GM12878 (cell line): ENCODE measurements around the gene B3GNT3. TPM values are rescaled to one million over a fixed set of nuclear protein-coding genes. Genes with fewer than 3 reads are reported as not detected.

Experiments used
- ATAC-seq: fragments of 200-7000 bp; cut with Tn5 transposase; 3 replicates; pipeline ENCODE4 v1.9.1; 2020; ENCODE audit warnings: mild to moderate bottlenecking, moderate library complexity
- BruUV-seq: library from RNA; stranded (reverse); fragments of 400-500 nt; replicated peaks from 2 replicates; lab custom pipeline; 2021; lab: Mats Ljungman, UMichigan
- CTCF ChIA-PET: fragments of 300-600 bp; sonication (Branson Sonifier 250); formaldehyde crosslinking; extraction: SDS; loops from one replicate; lab custom pipeline; 2021; ENCODE audit warnings: inconsistent platforms; lab: Yijun Ruan, JAX
- POLR2A ChIA-PET: fragments of 350-600 bp; formaldehyde crosslinking; extraction: SDS; loops from one replicate; lab custom pipeline; 2021; ENCODE audit warnings: inconsistent platforms; lab: Charles Lee
- RAD21 ChIA-PET: fragments of 300-600 bp; sonication (Branson Sonifier 250); formaldehyde crosslinking; loops from one replicate; lab custom pipeline; 2023; ENCODE audit warnings: antibody characterized with exemption; ENCODE audit not compliant: unreplicated experiment; lab: Charles Lee
- SMC1A ChIA-PET: fragments of 300-600 bp; sonication (Branson Sonifier 250); formaldehyde crosslinking; loops from one replicate; lab custom pipeline; 2023; ENCODE audit not compliant: unreplicated experiment, uncharacterized antibody; lab: Charles Lee
- DNase-seq: peaks from one replicate; pipeline ENCODE4 v3.0.0-alpha.2; 2011; ENCODE audit warnings: low read depth, low spot score
- FAIRE-seq: peaks from 3 replicates; lab custom pipeline; 2011; peaks lifted over from hg19 to GRCh38; lab: Jason Lieb, UNC
- H2AFZ ChIP-seq: 2 replicates; pipeline ENCODE4 v1.6.0; 2011; ENCODE audit warnings: low read depth, low read length, control low read depth; ENCODE audit not compliant: control insufficient read depth
- H3K27ac ChIP-seq: 2 replicates; pipeline ENCODE4 v1.5.1; 2011; ENCODE audit warnings: control low read depth; ENCODE audit not compliant: control insufficient read depth, insufficient read depth
- H3K27me3 ChIP-seq, 2 experiments: replicated peaks in 1 of 2; 2 replicates each; pipeline versions ENCODE4 v1.6.0 to v1.6.1; 2011; ENCODE audit warnings: low read length in 1 of 2; ENCODE audit not compliant: control insufficient read depth in 2 of 2, insufficient read depth in 2 of 2
- H3K36me3 ChIP-seq, 2 experiments: 2 replicates each; pipeline ENCODE4 v1.5.1; 2011; ENCODE audit warnings: low read length in 1 of 2; ENCODE audit not compliant: control insufficient read depth in 2 of 2, insufficient read depth in 2 of 2
- H3K4me1 ChIP-seq: 2 replicates; pipeline ENCODE4 v1.6.1; 2011; ENCODE audit warnings: mild to moderate bottlenecking, low read length, moderate library complexity, mixed read lengths; ENCODE audit not compliant: control insufficient read depth, insufficient read depth
- H3K4me2 ChIP-seq: 2 replicates; pipeline ENCODE4 v1.6.0; 2011; ENCODE audit warnings: control low read depth; ENCODE audit not compliant: control insufficient read depth, insufficient read depth
- H3K4me3 ChIP-seq: fragments of 200-600 bp; sonication (generic); 2 replicates; pipeline ENCODE4 v1.5.1; 2016
- H3K79me2 ChIP-seq: 2 replicates; pipeline ENCODE4 v1.6.0; 2011; ENCODE audit warnings: low read length; ENCODE audit not compliant: control insufficient read depth, insufficient read depth
- H3K9ac ChIP-seq: 2 replicates; pipeline ENCODE4 v1.8.0; 2011; ENCODE audit warnings: low read length, control low read depth, mixed read lengths; ENCODE audit not compliant: control insufficient read depth, insufficient read depth
- H3K9me3 ChIP-seq: replicated peaks from 3 replicates; pipeline ENCODE4 v1.5.1; 2011; ENCODE audit warnings: mild to moderate bottlenecking, low read length; ENCODE audit not compliant: control insufficient read depth, insufficient read depth
- H4K20me1 ChIP-seq: 2 replicates; pipeline ENCODE4 v1.6.0; 2011; ENCODE audit not compliant: control insufficient read depth, insufficient read depth
- BMI1 ChIP-seq: fragments of 450-650 bp; IDR thresholded peaks from 2 replicates; pipeline ENCODE4 v1.6.1; 2016; ENCODE audit warnings: mild to moderate bottlenecking, moderate library complexity, borderline replicate concordance
- CBFB ChIP-seq: IDR thresholded peaks from 2 replicates; pipeline ENCODE4 v1.6.1; 2016; ENCODE audit warnings: antibody characterized with exemption, low read depth
- FOXK2 ChIP-seq: fragments of 450-650 bp; IDR thresholded peaks from 2 replicates; pipeline ENCODE4 v1.6.1; 2017; ENCODE audit warnings: mild to moderate bottlenecking, moderate library complexity
- GABPA ChIP-seq: IDR thresholded peaks from 2 replicates; pipeline ENCODE4 v1.6.1; 2014; ENCODE audit warnings: antibody characterized with exemption, low read depth, mild to moderate bottlenecking, inconsistent platforms
- IKZF2 ChIP-seq, 2 experiments: fragments of 450-650 bp; IDR thresholded peaks; 2 replicates each; pipeline ENCODE4 v1.6.1; 2017; ENCODE audit warnings: mild to moderate bottlenecking in 2 of 2, moderate library complexity in 2 of 2
- IRF4 ChIP-seq: IDR thresholded peaks from 2 replicates; pipeline ENCODE4 v1.6.1; 2011; ENCODE audit warnings: low read depth, low read length
- JUND ChIP-seq: IDR thresholded peaks from 2 replicates; pipeline ENCODE4 v1.6.1; 2012; ENCODE audit warnings: low read depth, mild to moderate bottlenecking, low read length, improper control_type of control experiment, moderate library complexity
- PKNOX1 ChIP-seq: fragments of 450-650 bp; IDR thresholded peaks from 2 replicates; pipeline ENCODE4 v1.6.1; 2016; ENCODE audit warnings: mild to moderate bottlenecking
- POU2F2 ChIP-seq: IDR thresholded peaks from 3 replicates; pipeline ENCODE4 v1.6.1; 2011; ENCODE audit warnings: low read depth, mild to moderate bottlenecking, low read length, borderline replicate concordance
- RAD51 ChIP-seq: fragments of 450-650 bp; IDR thresholded peaks from 2 replicates; pipeline ENCODE4 v1.6.1; 2016; ENCODE audit warnings: moderate library complexity, mild to moderate bottlenecking, inconsistent platforms
- RB1 ChIP-seq: fragments of 450-650 bp; formaldehyde crosslinking; IDR thresholded peaks from 2 replicates; pipeline ENCODE4 v1.6.1; 2017; ENCODE audit warnings: mild to moderate bottlenecking, borderline replicate concordance
- RCOR1 ChIP-seq: conservative IDR thresholded peaks from 2 replicates; pipeline ENCODE4 v1.6.1; 2012; ENCODE audit warnings: low read depth, low read length, improper control_type of control experiment
- SIN3A ChIP-seq: IDR thresholded peaks from 2 replicates; pipeline ENCODE4 v1.6.1; 2012; ENCODE audit warnings: low read depth, low read length, improper control_type of control experiment
- SMC3 ChIP-seq: IDR thresholded peaks from 2 replicates; pipeline ENCODE4 v1.6.1; 2011; ENCODE audit warnings: low read length, improper control_type of control experiment, borderline replicate concordance
- SRF ChIP-seq, 2 experiments: IDR thresholded peaks; 2 replicates each; pipeline ENCODE4 v1.6.1; 2011; ENCODE audit warnings: low read depth in 2 of 2, low read length in 2 of 2, mild to moderate bottlenecking in 1 of 2, moderate library complexity in 1 of 2
- TCF3 ChIP-seq: IDR thresholded peaks from 2 replicates; pipeline ENCODE4 v1.6.1; 2012; ENCODE audit warnings: low read depth, mild to moderate bottlenecking, low read length, borderline replicate concordance; ENCODE audit not compliant: insufficient read depth
- ZBED1 ChIP-seq: IDR thresholded peaks from 2 replicates; pipeline ENCODE4 v1.6.1; 2016; ENCODE audit warnings: borderline replicate concordance
- ZNF24 ChIP-seq: fragments of 450-650 bp; IDR thresholded peaks from 2 replicates; pipeline ENCODE4 v1.6.1; 2017; ENCODE audit warnings: antibody characterized with exemption, mild to moderate bottlenecking
- ZNF274 ChIP-seq: IDR thresholded peaks from one replicate; pipeline ENCODE4 v1.8.0; 2011; ENCODE audit not compliant: insufficient read length, insufficient read depth
- WGBS: methylation state at CpG from one replicate; pipeline ENCODE4 v1.1.6; 2016; ENCODE audit warnings: low lambda C conversion rate; ENCODE audit not compliant: insufficient replicate concordance, insufficient coverage; ENCODE audit errors: missing lambda C conversion rate; 5-methylcytosine and 5-hydroxymethylcytosine counted together
- in situ Hi-C: fragments of 300-500 bp; cut with MboI; formaldehyde crosslinking; loops from 9 replicates; pipeline ENCODE4 v1.14.3; 2018; ENCODE audit warnings: mixed read lengths
- intact Hi-C: fragments of 100-400 bp; cut with micrococcal nuclease; formaldehyde crosslinking; loops from one replicate; pipeline ENCODE4 v1.14.2; 2022; ENCODE audit not compliant: unreplicated experiment
- polyA plus RNA-seq, 11 experiments: library from polyadenylated mRNA; depleted of rRNA in 4 of 11; unstranded in 6 of 11; stranded (reverse) in 5 of 11; fragments of >200 nt; fragmentation: Nextera tagmentation in 4 of 11; fragmentation: Illumina TruSeq in 1 of 11; extraction: Ambion mirVana in 4 of 11; extraction: Trizol in 1 of 11; gene quantifications; 1 replicate in 1 of 11; 2 replicates in 10 of 11; pipeline versions ENCODE4 v1.2.1 to v1.2.3, GENCODE V29; 2011 to 2016; ENCODE audit warnings: inconsistent platforms in 2 of 11, missing spikeins in 2 of 11, low read depth in 1 of 11
- total RNA-seq, 4 experiments: library from RNA; depleted of rRNA in 3 of 4; stranded (reverse); fragments of >200 nt in 3 of 4; fragmentation: Illumina TruSeq in 1 of 4; extraction: Trizol in 1 of 4; gene quantifications; 2 replicates each; pipeline versions ENCODE4 v1.2.1 to v1.2.3, GENCODE V29; 2013 to 2021
- TF ChIP-seq, protein P1 (sequence below): IDR thresholded peaks from 2 replicates; pipeline ENCODE4 v1.6.1; 2012; ENCODE audit warnings: low read depth, low read length, improper control_type of control experiment
- TF ChIP-seq, protein P2 (sequence below): fragments of 450-650 bp; IDR thresholded peaks from 2 replicates; pipeline ENCODE4 v1.6.1; 2014; ENCODE audit warnings: mild to moderate bottlenecking

Gene B3GNT3
- total and polyA plus RNA-seq, 10 of the 15 experiments (the other 5 are each of a cell fraction or from before 2014, with no cell fraction given) = not detected

DNA sequence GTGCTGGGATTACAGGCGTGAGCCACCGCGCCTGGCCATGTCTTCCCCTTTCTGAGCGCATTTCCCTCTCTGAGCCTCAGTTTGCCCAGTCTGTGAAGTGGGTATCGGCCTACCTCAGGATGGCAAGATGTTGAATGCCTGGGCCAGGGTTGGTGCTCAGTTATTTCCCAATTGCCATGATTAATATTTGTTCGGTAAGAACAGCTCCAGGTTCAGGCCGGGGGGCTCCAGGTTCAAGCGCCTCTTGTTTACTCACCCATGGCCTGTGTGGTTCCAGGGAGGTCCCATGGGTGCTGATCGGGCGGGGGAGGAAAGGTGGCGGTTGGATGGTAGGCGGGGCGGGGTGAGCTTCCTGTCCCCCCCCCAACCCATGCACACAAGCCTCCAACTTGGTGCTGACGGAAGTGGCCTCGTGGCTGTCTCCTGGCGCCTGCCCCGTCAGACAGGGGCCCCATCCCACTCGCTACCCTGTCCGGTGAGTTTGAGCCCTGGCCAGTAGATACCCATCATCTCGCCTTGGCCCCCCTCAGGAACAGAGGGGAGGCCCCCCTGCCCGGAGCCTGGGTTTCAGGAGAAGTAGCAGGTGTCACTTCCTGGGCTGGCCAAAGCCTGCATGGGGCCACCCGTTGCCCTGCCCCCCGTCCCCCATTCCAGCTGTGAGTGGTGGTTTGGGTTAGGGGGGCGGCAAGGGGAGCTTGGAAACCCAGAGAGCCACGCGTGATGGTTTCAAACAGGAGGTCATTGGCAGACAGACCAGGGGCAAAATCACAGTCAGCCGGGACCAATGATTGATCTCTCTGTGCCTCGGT is 43.6 kb upstream of the B3GNT3 start, which contains the start of gene FCHO1:
FCHO1 (plus strand) TSS at position 375 of the 809 bp plus-strand sequence. CDS start 3,688 bp downstream, outside the sequence.
- Histone ChIP-seq H3K9ac (peak within 1 kb of the TSS; percentile 83), H3K27ac (peak within 1 kb of the TSS; percentile 95), H3K9me3 (no peaks in the 10 kb centered on the region), H3K27me3 (no peaks in the 10 kb centered on the region), H4K20me1 (no peaks in the 10 kb centered on the region), H3K36me3 (no peaks in the 10 kb centered on the region), H3K4me2 (peak within 1 kb of the TSS; percentile 83), H3K79me2 (peaks cover 38% of the 10 kb centered on the region), H3K4me3 (peak within 1 kb of the TSS; percentile 74), H3K4me1 (peaks cover 55% of the 10 kb centered on the region), H2AFZ (peak within 1 kb of the TSS; percentile 69)
- ChIA-PET SMC1A (interaction anchor here (1.1 to 8.8 kb wide), 7 partner anchors 11 to 181 kb away, joined by 3 to 93 read pairs (median 19); partner anchors contain the start of genes CCDC124 and MAP1S), POLR2A (interaction anchor here (0.6 to 3.8 kb wide), 7 partner anchors 10 to 346 kb away, joined by 3 to 16 read pairs (median 9); partner anchors contain the start of genes MAP1S and MAST3), CTCF (interaction anchor here (0.8 to 6.8 kb wide), 7 partner anchors 12 to 108 kb away, joined by 5 to 85 read pairs (median 5); partner anchors contain the start of gene RPL18A), RAD21 (interaction anchor here (1.0 to 6.7 kb wide), 8 partner anchors 11 to 181 kb away, joined by 3 to 96 read pairs (median 6); partner anchors contain the start of genes CCDC124 and MAP1S)
- in situ Hi-C loops = no loop called here
- peak; percentile 87 for DNase-seq
- ATAC-seq = peak; percentile 71
- peak; percentile 59 for FAIRE-seq
- TSS peak; percentile 88 for BruUV-seq
- intact Hi-C loops = loop anchor here (5.0 kb wide), 1 partner anchor 34 kb away; the partner anchor contains the start of gene MAP1S
- WGBS = under 1% methylated on average over 28 of the region's 28 CpGs
- TF ChIP-seq, protein P1, sequence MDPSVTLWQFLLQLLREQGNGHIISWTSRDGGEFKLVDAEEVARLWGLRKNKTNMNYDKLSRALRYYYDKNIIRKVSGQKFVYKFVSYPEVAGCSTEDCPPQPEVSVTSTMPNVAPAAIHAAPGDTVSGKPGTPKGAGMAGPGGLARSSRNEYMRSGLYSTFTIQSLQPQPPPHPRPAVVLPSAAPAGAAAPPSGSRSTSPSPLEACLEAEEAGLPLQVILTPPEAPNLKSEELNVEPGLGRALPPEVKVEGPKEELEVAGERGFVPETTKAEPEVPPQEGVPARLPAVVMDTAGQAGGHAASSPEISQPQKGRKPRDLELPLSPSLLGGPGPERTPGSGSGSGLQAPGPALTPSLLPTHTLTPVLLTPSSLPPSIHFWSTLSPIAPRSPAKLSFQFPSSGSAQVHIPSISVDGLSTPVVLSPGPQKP = peak; percentile 72
- TF ChIP-seq SMC3 = no peak
- TF ChIP-seq SIN3A = peak; percentile 48; the same call in 1 of the 2 replicates
- TF ChIP-seq ZNF274 = no peak
- TF ChIP-seq ZBED1 = no peak; the same call in 1 of the 2 replicates
- 0 out of 2 replicates have a peak, but pooled peaks have one; percentile 20 for TF ChIP-seq ZNF24
- peak; percentile 31; the same call in 1 of the 2 replicates for TF ChIP-seq RCOR1
- TF ChIP-seq RB1 = peak; percentile 42; the same call in 1 of the 2 replicates
- TF ChIP-seq TCF3 = peak; percentile 74; the same call in 1 of the 2 replicates
- peak; percentile 65 for TF ChIP-seq CBFB
- TF ChIP-seq PKNOX1 = peak; percentile 46; the same call in 1 of the 2 replicates
- TF ChIP-seq BMI1 = no peak
- TF ChIP-seq GABPA = no peak
- TF ChIP-seq POU2F2 = peak; percentile 35; the same call in 1 of the 3 replicates
- peak; percentile 63 to 79; a peak in 3 of 4 replicates for TF ChIP-seq IKZF2 (IDR thresholded peaks at IDR 0.05)
- TF ChIP-seq RAD51 = peak; percentile 50
- peak; percentile 80; a peak in 3 of 4 replicates for TF ChIP-seq SRF (IDR thresholded peaks at IDR 0.05; ENCODE audit: low read depth in 2 of 2, low read length in 2 of 2)
- TF ChIP-seq IRF4 = no peak
- no peak for TF ChIP-seq JUND
- TF ChIP-seq, protein P2, sequence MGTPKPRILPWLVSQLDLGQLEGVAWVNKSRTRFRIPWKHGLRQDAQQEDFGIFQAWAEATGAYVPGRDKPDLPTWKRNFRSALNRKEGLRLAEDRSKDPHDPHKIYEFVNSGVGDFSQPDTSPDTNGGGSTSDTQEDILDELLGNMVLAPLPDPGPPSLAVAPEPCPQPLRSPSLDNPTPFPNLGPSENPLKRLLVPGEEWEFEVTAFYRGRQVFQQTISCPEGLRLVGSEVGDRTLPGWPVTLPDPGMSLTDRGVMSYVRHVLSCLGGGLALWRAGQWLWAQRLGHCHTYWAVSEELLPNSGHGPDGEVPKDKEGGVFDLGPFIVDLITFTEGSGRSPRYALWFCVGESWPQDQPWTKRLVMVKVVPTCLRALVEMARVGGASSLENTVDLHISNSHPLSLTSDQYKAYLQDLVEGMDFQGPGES = no peak
- peak; percentile 78 for TF ChIP-seq FOXK2
